GM12878 (cell line): Measurements from ENCODE around the gene HOTAIR. TPM values are rescaled to one million over a fixed set of nuclear protein-coding genes. Genes with fewer than 3 reads are reported as not detected.

ENCODE experiments used
- ATAC-seq: fragments of 200-7000 bp; cut with Tn5 transposase; 3 replicates; pipeline ENCODE4 v1.9.1; 2020; ENCODE audit warnings: mild to moderate bottlenecking, moderate library complexity
- BruUV-seq: library from RNA; stranded (reverse); fragments of 400-500 nt; replicated peaks from 2 replicates; lab custom pipeline; 2021; lab: Mats Ljungman, UMichigan
- CTCF ChIA-PET: fragments of 300-600 bp; sonication (Branson Sonifier 250); formaldehyde crosslinking; extraction: SDS; loops from one replicate; lab custom pipeline; 2021; ENCODE audit warnings: inconsistent platforms; lab: Yijun Ruan, JAX
- POLR2A ChIA-PET: fragments of 350-600 bp; formaldehyde crosslinking; extraction: SDS; loops from one replicate; lab custom pipeline; 2021; ENCODE audit warnings: inconsistent platforms; lab: Charles Lee
- RAD21 ChIA-PET: fragments of 300-600 bp; sonication (Branson Sonifier 250); formaldehyde crosslinking; loops from one replicate; lab custom pipeline; 2023; ENCODE audit warnings: antibody characterized with exemption; ENCODE audit not compliant: unreplicated experiment; lab: Charles Lee
- SMC1A ChIA-PET: fragments of 300-600 bp; sonication (Branson Sonifier 250); formaldehyde crosslinking; loops from one replicate; lab custom pipeline; 2023; ENCODE audit not compliant: unreplicated experiment, uncharacterized antibody; lab: Charles Lee
- DNase-seq: peaks from one replicate; pipeline ENCODE4 v3.0.0-alpha.2; 2011; ENCODE audit warnings: low read depth, low spot score
- FAIRE-seq: peaks from 3 replicates; lab custom pipeline; 2011; peaks lifted over from hg19 to GRCh38; lab: Jason Lieb, UNC
- H2AFZ ChIP-seq: 2 replicates; pipeline ENCODE4 v1.6.0; 2011; ENCODE audit warnings: low read depth, low read length, control low read depth; ENCODE audit not compliant: control insufficient read depth
- H3K27ac ChIP-seq: 2 replicates; pipeline ENCODE4 v1.5.1; 2011; ENCODE audit warnings: control low read depth; ENCODE audit not compliant: control insufficient read depth, insufficient read depth
- H3K27me3 ChIP-seq, 2 experiments: replicated peaks in 1 of 2; 2 replicates each; pipeline versions ENCODE4 v1.6.0 to v1.6.1; 2011; ENCODE audit warnings: low read length in 1 of 2; ENCODE audit not compliant: control insufficient read depth in 2 of 2, insufficient read depth in 2 of 2
- H3K36me3 ChIP-seq, 2 experiments: 2 replicates each; pipeline ENCODE4 v1.5.1; 2011; ENCODE audit warnings: low read length in 1 of 2; ENCODE audit not compliant: control insufficient read depth in 2 of 2, insufficient read depth in 2 of 2
- H3K4me1 ChIP-seq: 2 replicates; pipeline ENCODE4 v1.6.1; 2011; ENCODE audit warnings: mild to moderate bottlenecking, low read length, moderate library complexity, mixed read lengths; ENCODE audit not compliant: control insufficient read depth, insufficient read depth
- H3K4me2 ChIP-seq: 2 replicates; pipeline ENCODE4 v1.6.0; 2011; ENCODE audit warnings: control low read depth; ENCODE audit not compliant: control insufficient read depth, insufficient read depth
- H3K4me3 ChIP-seq: fragments of 200-600 bp; sonication (generic); 2 replicates; pipeline ENCODE4 v1.5.1; 2016
- H3K79me2 ChIP-seq: 2 replicates; pipeline ENCODE4 v1.6.0; 2011; ENCODE audit warnings: low read length; ENCODE audit not compliant: control insufficient read depth, insufficient read depth
- H3K9ac ChIP-seq: 2 replicates; pipeline ENCODE4 v1.8.0; 2011; ENCODE audit warnings: low read length, control low read depth, mixed read lengths; ENCODE audit not compliant: control insufficient read depth, insufficient read depth
- H3K9me3 ChIP-seq: replicated peaks from 3 replicates; pipeline ENCODE4 v1.5.1; 2011; ENCODE audit warnings: mild to moderate bottlenecking, low read length; ENCODE audit not compliant: control insufficient read depth, insufficient read depth
- H4K20me1 ChIP-seq: 2 replicates; pipeline ENCODE4 v1.6.0; 2011; ENCODE audit not compliant: control insufficient read depth, insufficient read depth
- CBX5 ChIP-seq: sonication (generic); IDR thresholded peaks from 2 replicates; pipeline ENCODE4 v1.6.1; 2016; ENCODE audit warnings: low read depth, moderate library complexity, mild to moderate bottlenecking, inconsistent platforms
- CTCF ChIP-seq, 3 experiments: IDR thresholded peaks in 2 of 3; conservative IDR thresholded peaks in 1 of 3; 2 replicates each; pipeline ENCODE4 v1.5.1; 2011; ENCODE audit warnings: low read depth in 3 of 3, low read length in 3 of 3, mild to moderate bottlenecking in 3 of 3, control low read depth in 2 of 3, moderate library complexity in 2 of 3, inconsistent platforms in 1 of 3, mixed read lengths in 1 of 3; ENCODE audit not compliant: control insufficient read depth in 2 of 3, insufficient read depth in 1 of 3; ENCODE audit errors: extremely low read depth in 1 of 3
- ELK1 ChIP-seq: IDR thresholded peaks from 2 replicates; pipeline ENCODE4 v1.6.1; 2012; ENCODE audit warnings: low read depth, low read length, improper control_type of control experiment
- FOS ChIP-seq: IDR thresholded peaks from 3 replicates; pipeline ENCODE4 v1.6.1; 2011; ENCODE audit warnings: borderline replicate concordance; ENCODE audit not compliant: insufficient read length; ENCODE audit errors: extremely low read depth
- FOXM1 ChIP-seq: IDR thresholded peaks from 2 replicates; pipeline ENCODE4 v1.6.1; 2012; ENCODE audit warnings: low read depth, mild to moderate bottlenecking, inconsistent platforms, low read length, moderate library complexity
- KDM1A ChIP-seq: fragments of 200-600 bp; sonication (generic); IDR thresholded peaks from 2 replicates; pipeline ENCODE4 v1.6.1; 2016; ENCODE audit warnings: borderline replicate concordance
- KLF5 ChIP-seq: fragments of 450-650 bp; IDR thresholded peaks from 2 replicates; pipeline ENCODE4 v1.6.1; 2014; ENCODE audit warnings: mild to moderate bottlenecking; ENCODE audit not compliant: partially characterized antibody
- MYB ChIP-seq: fragments of 150-350 bp; IDR thresholded peaks from 2 replicates; pipeline ENCODE4 v1.6.1; 2014; ENCODE audit warnings: mild to moderate bottlenecking, low read depth, low read length, borderline replicate concordance
- NFYA ChIP-seq: IDR thresholded peaks from 2 replicates; pipeline ENCODE4 v1.6.1; 2011; ENCODE audit warnings: low read depth, mild to moderate bottlenecking, low read length, improper control_type of control experiment, borderline replicate concordance
- SKIL ChIP-seq: fragments of 450-650 bp; IDR thresholded peaks from 2 replicates; pipeline ENCODE4 v1.6.1; 2017; ENCODE audit warnings: mild to moderate bottlenecking, low read depth, inconsistent platforms; ENCODE audit not compliant: poor library complexity, severe bottlenecking
- TBL1XR1 ChIP-seq: IDR thresholded peaks from 2 replicates; pipeline ENCODE4 v1.6.1; 2012; ENCODE audit warnings: low read depth, low read length, improper control_type of control experiment
- YBX1 ChIP-seq: fragments of 450-650 bp; IDR thresholded peaks from 2 replicates; pipeline ENCODE4 v1.6.1; 2016; ENCODE audit warnings: antibody characterized with exemption
- ZBTB4 ChIP-seq: fragments of 450-650 bp; formaldehyde crosslinking; IDR thresholded peaks from 2 replicates; pipeline ENCODE4 v1.4.0; 2022; ENCODE audit warnings: mild to moderate bottlenecking, moderate library complexity
- ZNF274 ChIP-seq: IDR thresholded peaks from one replicate; pipeline ENCODE4 v1.8.0; 2011; ENCODE audit not compliant: insufficient read length, insufficient read depth
- WGBS: methylation state at CpG from one replicate; pipeline ENCODE4 v1.1.6; 2016; ENCODE audit warnings: low lambda C conversion rate; ENCODE audit not compliant: insufficient replicate concordance, insufficient coverage; ENCODE audit errors: missing lambda C conversion rate; 5-methylcytosine and 5-hydroxymethylcytosine counted together
- in situ Hi-C: fragments of 300-500 bp; cut with MboI; formaldehyde crosslinking; loops from 9 replicates; pipeline ENCODE4 v1.14.3; 2018; ENCODE audit warnings: mixed read lengths
- intact Hi-C: fragments of 100-400 bp; cut with micrococcal nuclease; formaldehyde crosslinking; loops from one replicate; pipeline ENCODE4 v1.14.2; 2022; ENCODE audit not compliant: unreplicated experiment
- polyA plus RNA-seq, 11 experiments: library from polyadenylated mRNA; depleted of rRNA in 4 of 11; unstranded in 6 of 11; stranded (reverse) in 5 of 11; fragments of >200 nt; fragmentation: Nextera tagmentation in 4 of 11; fragmentation: Illumina TruSeq in 1 of 11; extraction: Ambion mirVana in 4 of 11; extraction: Trizol in 1 of 11; gene quantifications; 1 replicate in 1 of 11; 2 replicates in 10 of 11; pipeline versions ENCODE4 v1.2.1 to v1.2.3, GENCODE V29; 2011 to 2016; ENCODE audit warnings: inconsistent platforms in 2 of 11, missing spikeins in 2 of 11, low read depth in 1 of 11
- total RNA-seq, 4 experiments: library from RNA; depleted of rRNA in 3 of 4; stranded (reverse); fragments of >200 nt in 3 of 4; fragmentation: Illumina TruSeq in 1 of 4; extraction: Trizol in 1 of 4; gene quantifications; 2 replicates each; pipeline versions ENCODE4 v1.2.1 to v1.2.3, GENCODE V29; 2013 to 2021

The HOTAIR gene
- total and polyA plus RNA-seq, 10 of the 15 experiments (the other 5 are each of a cell fraction or from before 2014, with no cell fraction given) = not detected

GRCh38 chr12:53944209-53944608 lies 30.5 kb downstream of the HOTAIR start:
- no peak overlapping the region for H2AFZ ChIP-seq
- no peak overlapping the region for H3K9ac ChIP-seq
- H3K36me3 ChIP-seq = no peaks in the 10 kb centered on the region
- H3K27ac ChIP-seq = no peak overlapping the region
- 6% methylated on average over 4 of the region's 4 CpGs for WGBS
- H3K4me3 ChIP-seq = no peak overlapping the region
- no peak for ATAC-seq
- POLR2A ChIA-PET = no interaction called here
- H3K79me2 ChIP-seq = no peaks in the 10 kb centered on the region
- CTCF ChIA-PET = no interaction called here
- no peaks in the 10 kb centered on the region for H3K4me1 ChIP-seq
- SMC1A ChIA-PET = no interaction called here
- in situ Hi-C loops = no loop called here
- RAD21 ChIA-PET = no interaction called here
- no peak for FAIRE-seq
- H3K4me2 ChIP-seq = no peak overlapping the region
- BruUV-seq = no TSS peak
- no peak for DNase-seq
- peaks cover 15 to 34% of the 10 kb centered on the region in 2 experiments for H3K27me3 ChIP-seq
- intact Hi-C loops = no loop called here
- H4K20me1 ChIP-seq = no peaks in the 10 kb centered on the region
- H3K9me3 ChIP-seq = no peaks in the 10 kb centered on the region; the same call in 2 of the 3 replicates
- TF ChIP-seq FOXM1 = no peak
- no peak for TF ChIP-seq FOS
- TF ChIP-seq SKIL = no peak
- no peak for TF ChIP-seq YBX1
- no peak for TF ChIP-seq ZNF274
- no peak for TF ChIP-seq ELK1
- TF ChIP-seq ZBTB4 (CRISPR knock-in tag) = no peak
- TF ChIP-seq MYB = no peak
- TF ChIP-seq KDM1A = no peak
- no peak for TF ChIP-seq TBL1XR1
- no peak for TF ChIP-seq KLF5
- no peak for TF ChIP-seq CTCF (IDR thresholded peaks at IDR 0.05 in 2 of 3, conservative IDR thresholded peaks at IDR 0.05 in 1 of 3; ENCODE audit: control insufficient read depth in 2 of 3, extremely low read depth in 1 of 3, insufficient read depth in 1 of 3, low read depth in 3 of 3, low read length in 3 of 3)
- no peak for TF ChIP-seq CBX5
- TF ChIP-seq NFYA = no peak
